GM19328 (cell line): Measurements from ENCODE around the gene LHX3.
"Not testable (repeated sequence)": the region's sequence is repeated elsewhere in the genome, so short reads cannot be mapped to it uniquely, and the experiment has no call there.

Experiments used
- ATAC-seq: cut with Tn5 transposase; IDR thresholded peaks from one replicate; pipeline ENCODE4 v1.9.1; 2021; ENCODE audit warnings: mild to moderate bottlenecking, moderate library complexity; ENCODE audit not compliant: unreplicated experiment

The LHX3 gene

GRCh38 chr9:136157477-136158265 is 47.3 kb downstream of the LHX3 start:
- no peak for ATAC-seq

- no peak for ATAC-seq
These were observed 48.5 kb downstream of the LHX3 start for GRCh38 chr9:136156209-136157120.

- ATAC-seq = no peak
These were observed 49.4 kb downstream of the LHX3 start for GRCh38 chr9:136155576-136155975.

- no peak for ATAC-seq
These were observed 50.0 kb downstream of the LHX3 start for GRCh38 chr9:136154943-136155342.

GRCh38 chr9:136153381-136154065 is 51.4 kb downstream of the LHX3 start:
- no peak for ATAC-seq

GRCh38 chr9:136152931-136153330 is 52.0 kb downstream of the LHX3 start:
- ATAC-seq = no peak

- no peak for ATAC-seq
These were observed 52.4 kb downstream of the LHX3 start for GRCh38 chr9:136152543-136152866.

- ATAC-seq = no peak
These were observed 52.9 kb downstream of the LHX3 start for GRCh38 chr9:136151848-136152542.

GRCh38 chr9:136151214-136151804 is 53.6 kb downstream of the LHX3 start:
- no peak for ATAC-seq

- ATAC-seq = not testable (repeated sequence)
These were observed 54.2 kb downstream of the LHX3 start for GRCh38 chr9:136150664-136151213.

GRCh38 chr9:136149853-136150252 is 55.1 kb downstream of the LHX3 start:
- ATAC-seq = no peak

GRCh38 chr9:136149337-136149736 is 55.6 kb downstream of the LHX3 start:
- no peak for ATAC-seq

GRCh38 chr9:136148766-136149165 is 56.2 kb downstream of the LHX3 start:
- no peak for ATAC-seq

- no peak for ATAC-seq
These were observed 56.8 kb downstream of the LHX3 start for GRCh38 chr9:136147890-136148714.

GRCh38 chr9:136147038-136147889 is 57.7 kb downstream of the LHX3 start:
- ATAC-seq = no peak
